ENCODE results near the gene HAND1.

HAND1 gene

DNA sequence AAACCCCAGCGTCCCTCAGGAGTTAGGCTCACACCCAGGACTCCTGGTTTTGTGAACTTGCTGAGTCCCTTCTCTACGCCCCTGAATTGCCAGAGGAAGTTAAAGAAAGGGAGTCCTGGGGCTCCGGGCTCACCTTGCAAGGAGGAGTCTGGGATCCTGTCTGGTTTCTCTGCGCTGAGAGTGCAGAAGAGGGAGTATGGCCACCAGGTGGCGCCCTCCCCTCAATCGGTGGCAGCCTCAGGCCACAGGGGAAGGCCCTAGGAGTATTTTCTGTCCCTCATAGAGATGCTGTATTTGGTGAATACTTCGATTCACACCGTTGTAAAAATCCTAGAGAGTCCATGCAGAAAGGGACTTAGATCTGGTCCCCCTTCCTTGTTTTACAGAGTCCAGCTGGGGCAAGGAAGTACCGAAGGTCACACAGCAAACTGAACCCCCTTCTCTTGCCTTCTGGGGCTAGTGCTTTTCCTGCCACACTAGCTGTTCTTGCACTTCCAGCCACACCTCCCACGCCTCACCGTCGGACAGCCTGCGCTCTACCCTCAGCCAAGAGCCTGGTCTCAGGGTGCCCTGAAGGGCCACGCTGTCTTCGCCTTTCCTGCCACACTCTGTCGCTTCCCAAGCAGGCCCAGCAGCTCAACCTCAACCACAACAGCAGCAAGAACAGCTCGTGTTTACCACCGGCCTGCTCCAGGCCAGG is 10.2 kb downstream of the HAND1 start:
- no peak overlapping the region for H3K4me3 ChIP-seq (ENCODE audit: low read depth, low read length)
- ChIA-PET POLR2A (no interaction called here), CTCF (interaction anchor here (0.7 to 13.3 kb wide), 30 partner anchors 10 to 494 kb away, joined by 3 to 228 read pairs (median 4); partner anchors contain the start of gene HAND1)
- DNase-seq (ENCODE audit: low read depth, low spot score): no peak
- TF ChIP-seq, protein P1, sequence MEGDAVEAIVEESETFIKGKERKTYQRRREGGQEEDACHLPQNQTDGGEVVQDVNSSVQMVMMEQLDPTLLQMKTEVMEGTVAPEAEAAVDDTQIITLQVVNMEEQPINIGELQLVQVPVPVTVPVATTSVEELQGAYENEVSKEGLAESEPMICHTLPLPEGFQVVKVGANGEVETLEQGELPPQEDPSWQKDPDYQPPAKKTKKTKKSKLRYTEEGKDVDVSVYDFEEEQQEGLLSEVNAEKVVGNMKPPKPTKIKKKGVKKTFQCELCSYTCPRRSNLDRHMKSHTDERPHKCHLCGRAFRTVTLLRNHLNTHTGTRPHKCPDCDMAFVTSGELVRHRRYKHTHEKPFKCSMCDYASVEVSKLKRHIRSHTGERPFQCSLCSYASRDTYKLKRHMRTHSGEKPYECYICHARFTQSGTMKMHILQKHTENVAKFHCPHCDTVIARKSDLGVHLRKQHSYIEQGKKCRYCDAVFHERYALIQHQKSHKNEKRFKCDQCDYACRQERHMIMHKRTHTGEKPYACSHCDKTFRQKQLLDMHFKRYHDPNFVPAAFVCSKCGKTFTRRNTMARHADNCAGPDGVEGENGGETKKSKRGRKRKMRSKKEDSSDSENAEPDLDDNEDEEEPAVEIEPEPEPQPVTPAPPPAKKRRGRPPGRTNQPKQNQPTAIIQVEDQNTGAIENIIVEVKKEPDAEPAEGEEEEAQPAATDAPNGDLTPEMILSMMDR (IDR thresholded peaks at IDR 0.05; ENCODE audit: insufficient read depth, low read length, missing control alignments): peak; percentile 92

DNA sequence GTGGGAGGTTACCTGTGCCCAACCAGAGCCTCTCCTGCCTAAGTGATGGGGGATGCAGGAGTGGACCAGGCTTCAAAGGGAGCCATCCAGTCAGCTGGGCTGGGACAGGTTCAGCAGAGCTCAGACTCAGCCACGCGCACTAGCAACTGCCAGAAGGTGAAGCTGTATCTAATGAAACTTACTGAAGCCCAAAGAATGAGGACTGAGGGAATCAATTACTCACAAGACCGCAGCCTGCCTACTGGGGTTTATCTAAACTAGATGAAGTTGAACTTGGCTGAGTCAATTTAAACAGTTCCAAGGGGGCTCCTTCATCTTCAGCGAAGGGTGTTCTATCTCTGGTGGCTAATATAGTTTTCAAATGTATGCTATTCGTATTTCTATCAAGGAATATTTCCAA is 11.4 kb downstream of the HAND1 start:
- ChIA-PET POLR2A (no interaction called here), CTCF (interaction anchor here (0.5 to 13.3 kb wide), 30 partner anchors 9 to 491 kb away, joined by 3 to 228 read pairs (median 4); partner anchors contain the start of gene HAND1)
- no peak for DNase-seq (ENCODE audit: low read depth, low spot score)
- TF ChIP-seq, protein P1 (IDR thresholded peaks at IDR 0.05; ENCODE audit: insufficient read depth, low read length, missing control alignments): no peak
- no peak overlapping the region for H3K4me3 ChIP-seq (ENCODE audit: low read depth, low read length)

DNA sequence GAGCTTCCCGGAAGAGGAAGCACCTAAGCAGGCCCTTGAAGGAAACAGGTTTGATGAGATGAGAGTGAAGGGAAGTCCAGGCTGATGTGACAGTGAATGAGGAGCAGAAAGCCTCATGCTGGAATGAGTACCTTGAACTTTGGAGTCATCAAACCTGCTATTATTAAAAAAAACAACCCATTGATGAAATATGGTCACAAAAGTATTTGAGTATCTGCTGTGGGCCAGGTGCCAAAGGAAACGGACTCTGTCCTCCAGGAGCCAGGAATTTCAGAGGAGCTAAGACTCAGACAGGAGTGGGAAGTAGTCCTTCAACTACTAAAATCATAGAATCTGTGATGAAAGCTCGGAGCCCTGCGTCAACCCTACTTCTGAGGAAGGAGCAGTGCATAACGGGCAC is 11.9 kb downstream of the HAND1 start:
- TF ChIP-seq, protein P1 (IDR thresholded peaks at IDR 0.05; ENCODE audit: insufficient read depth, low read length, missing control alignments): no peak
- H3K4me3 ChIP-seq (ENCODE audit: low read depth, low read length): no peak overlapping the region
- POLR2A ChIA-PET: no interaction called here
- DNase-seq (ENCODE audit: low read depth, low spot score): no peak
- CTCF ChIA-PET: interaction anchor here (0.7 to 13.3 kb wide), 22 partner anchors 9 to 490 kb away, joined by 3 to 228 read pairs (median 8); partner anchors contain the start of gene HAND1

DNA sequence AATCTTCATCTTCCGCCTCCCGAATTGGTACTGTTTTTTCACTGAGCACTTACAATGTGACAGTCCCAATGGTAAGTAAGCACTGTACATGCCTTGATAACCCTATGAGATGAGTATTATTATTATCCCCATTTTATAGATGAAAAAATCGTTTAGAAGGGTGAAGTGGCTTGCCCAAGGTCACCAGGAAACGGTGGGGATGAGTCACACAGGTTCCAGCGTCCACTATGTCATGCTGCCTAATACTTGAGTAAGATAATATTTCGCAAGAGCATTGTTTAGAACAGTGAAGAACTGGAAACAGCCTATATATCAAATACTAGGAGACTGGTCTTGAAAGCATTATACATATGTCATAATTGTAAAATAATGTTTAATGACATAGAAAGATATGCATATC is 12.9 kb downstream of the HAND1 start:
- TF ChIP-seq, protein P1 (IDR thresholded peaks at IDR 0.05; ENCODE audit: insufficient read depth, low read length, missing control alignments): no peak
- POLR2A ChIA-PET: no interaction called here
- CTCF ChIA-PET: interaction anchor here (1.6 to 13.3 kb wide), 10 partner anchors 12 to 490 kb away, joined by 3 to 228 read pairs (median 17); partner anchors contain the start of gene HAND1
- H3K4me3 ChIP-seq (ENCODE audit: low read depth, low read length): no peak overlapping the region
- no peak for DNase-seq (ENCODE audit: low read depth, low spot score)

DNA sequence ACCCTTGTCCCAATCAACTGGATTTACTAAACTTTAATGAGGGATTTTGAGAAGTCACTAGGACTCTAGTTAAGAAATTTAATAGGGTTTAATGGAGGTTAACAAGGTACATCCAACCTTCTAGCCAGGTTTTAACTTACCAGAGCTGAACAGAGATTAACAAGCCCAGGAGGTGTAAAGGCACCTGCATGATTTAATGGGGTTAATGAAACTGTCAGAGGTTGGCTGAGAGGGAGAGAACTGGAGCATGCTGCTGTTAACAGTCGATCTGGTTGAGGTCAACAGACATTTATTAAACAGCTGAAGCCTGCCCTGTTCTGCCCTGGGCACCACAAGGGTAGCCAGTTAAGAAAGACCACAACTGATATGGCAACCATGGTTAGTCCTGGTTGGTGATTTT is 13.6 kb downstream of the HAND1 start:
- ChIA-PET POLR2A (no interaction called here), CTCF (interaction anchor here (0.8 to 13.3 kb wide), 9 partner anchors 11 to 489 kb away, joined by 3 to 228 read pairs (median 8); no protein-coding TSS in a partner anchor)
- DNase-seq (ENCODE audit: low read depth, low spot score): no peak
- H3K4me3 ChIP-seq (ENCODE audit: low read depth, low read length): no peak overlapping the region
- TF ChIP-seq, protein P1 (IDR thresholded peaks at IDR 0.05; ENCODE audit: insufficient read depth, low read length, missing control alignments): no peak

DNA sequence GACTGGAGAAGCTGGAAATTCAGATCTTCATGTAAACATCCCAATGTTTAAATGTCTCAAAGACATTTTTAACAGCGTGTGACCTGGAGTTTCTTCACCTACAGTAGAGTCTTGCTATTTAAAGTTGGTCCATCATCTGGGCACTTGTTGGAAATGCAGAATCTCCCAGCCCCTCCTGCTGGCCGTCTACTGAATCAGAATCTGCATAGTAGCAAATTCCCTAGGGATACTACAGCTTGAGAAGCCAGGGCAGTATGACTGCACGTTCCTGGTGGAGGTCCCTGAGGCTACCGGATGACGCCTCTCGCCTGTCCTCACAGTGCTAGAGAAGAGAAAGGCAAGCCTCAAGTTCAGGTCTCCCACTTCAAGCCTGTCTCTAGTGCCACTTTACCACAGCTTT is 16.5 kb downstream of the HAND1 start:
- ChIA-PET POLR2A (no interaction called here), CTCF (interaction anchor here (0.7 to 13.3 kb wide), 11 partner anchors 12 to 1929 kb away, joined by 3 to 228 read pairs (median 4); no protein-coding TSS in a partner anchor)
- no peak overlapping the region for H3K4me3 ChIP-seq (ENCODE audit: low read depth, low read length)
- TF ChIP-seq, protein P1 (IDR thresholded peaks at IDR 0.05; ENCODE audit: insufficient read depth, low read length, missing control alignments): peak; percentile 25
- DNase-seq (ENCODE audit: low read depth, low spot score): no peak
